ENCODE results near the gene CALML6.
"Not testable (repeated sequence)": the region's sequence is repeated elsewhere in the genome, so short reads cannot be mapped to it uniquely, and the experiment has no call there.

CALML6 gene

GRCh38 chr1:1926886-1927660 lies 12.0 kb downstream of the CALML6 start:
- DNase-seq, result no peak

- no peak for DNase-seq
Measured at GRCh38 chr1:1927751-1928150, 12.7 kb downstream of the CALML6 start.

DNA sequence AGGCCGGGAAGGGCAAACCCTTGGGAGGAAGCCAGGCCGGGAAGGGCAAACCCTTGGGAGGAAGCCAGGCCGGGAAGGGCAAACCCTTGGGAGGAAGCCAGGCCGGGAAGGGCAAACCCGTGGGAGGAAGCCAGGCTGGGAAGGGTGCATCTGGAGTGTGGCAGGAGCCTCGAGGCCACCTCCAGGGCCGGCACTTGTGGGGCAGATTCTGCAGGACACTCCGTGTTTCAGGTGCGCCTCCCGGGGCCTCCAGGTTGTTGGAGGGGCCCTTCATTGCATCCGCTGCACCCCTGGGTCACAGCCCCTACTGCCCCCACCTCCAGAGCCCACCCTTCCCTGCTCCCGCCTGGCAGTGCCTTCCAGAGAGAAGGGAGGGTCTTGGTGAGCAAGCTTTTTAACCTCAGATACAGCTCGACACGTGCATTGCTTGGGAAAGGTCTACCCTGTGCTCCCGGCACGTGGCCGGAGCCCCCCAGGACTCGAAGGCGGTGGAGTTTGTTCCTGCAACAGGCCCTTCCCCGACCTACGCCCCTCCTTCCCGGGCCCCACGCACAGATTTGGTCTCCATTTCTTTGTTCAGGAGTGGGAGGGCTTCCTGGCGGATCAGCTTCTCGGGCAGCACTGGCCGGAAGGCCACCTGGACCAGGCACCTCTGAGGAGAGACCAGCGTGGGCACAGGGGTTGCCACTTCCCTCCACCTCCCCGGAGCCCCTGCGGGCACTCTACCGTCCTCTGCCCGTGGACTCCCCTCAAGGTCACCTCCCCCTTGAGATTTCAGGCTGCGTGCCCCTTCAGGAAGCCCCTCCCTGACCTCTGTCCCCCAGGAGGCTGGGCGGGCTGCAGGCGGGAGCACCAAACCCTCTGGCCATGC lies 13.4 kb downstream of the CALML6 start:
- no peak for DNase-seq

DNA sequence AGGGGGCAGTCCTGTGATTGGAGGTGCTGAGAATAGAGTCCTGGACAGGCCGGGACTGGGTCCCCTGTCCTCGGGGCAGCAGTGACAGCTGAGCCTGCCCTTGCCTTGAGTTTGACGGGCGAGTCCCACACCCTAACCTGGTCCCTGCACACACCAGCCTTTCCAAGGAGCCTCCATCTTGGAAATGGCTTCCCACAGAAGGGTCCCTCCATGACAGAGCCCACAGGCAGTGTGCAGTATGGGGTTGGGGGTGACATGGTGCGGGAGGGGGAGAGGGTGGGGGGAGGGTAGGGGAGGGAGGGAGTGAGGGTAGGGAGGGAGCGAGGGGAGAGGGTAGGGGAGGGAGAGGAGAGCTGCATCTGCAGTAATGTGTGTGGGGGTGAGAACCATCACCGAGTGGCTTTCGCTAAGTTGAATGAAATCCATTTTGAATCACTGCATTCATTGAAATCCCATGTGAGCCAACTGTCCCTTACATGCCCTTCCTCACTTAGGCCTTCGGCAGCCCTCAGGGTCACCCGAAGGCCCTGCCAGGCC lies 14.1 kb downstream of the CALML6 start:
- no peak for DNase-seq

- no peak for DNase-seq
Measured at GRCh38 chr1:1929639-1930545, 14.8 kb downstream of the CALML6 start.

- DNase-seq, result not testable (repeated sequence)
Measured at GRCh38 chr1:1934848-1935247, 19.8 kb downstream of the CALML6 start.

DNA sequence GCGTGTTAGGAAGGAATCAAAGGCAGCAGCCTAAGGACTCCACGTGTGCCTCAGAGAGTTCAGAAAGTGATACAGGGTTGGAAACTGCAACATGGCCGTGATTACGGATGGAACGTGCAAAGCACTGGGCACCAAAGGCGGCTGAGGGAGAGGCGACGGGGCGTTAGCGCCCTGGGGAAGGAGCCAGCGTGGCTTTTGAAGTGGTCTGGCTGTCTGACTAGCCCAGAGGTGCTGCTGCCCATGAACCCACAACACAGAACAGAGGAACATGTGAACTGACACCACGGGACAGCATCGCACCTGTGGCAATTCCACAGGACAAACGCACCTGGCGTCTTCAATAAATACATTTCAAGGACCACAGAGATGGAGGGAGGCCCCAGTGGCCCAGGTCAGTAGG lies 22.0 kb downstream of the CALML6 start:
- DNase-seq, result no peak

- no peak for DNase-seq
Measured at GRCh38 chr1:1937549-1938275, 22.7 kb downstream of the CALML6 start.

- no peak for DNase-seq
Measured at GRCh38 chr1:1938276-1938573, 23.2 kb downstream of the CALML6 start.

- no peak for DNase-seq
Measured at GRCh38 chr1:1938613-1939295, 23.7 kb downstream of the CALML6 start.

GRCh38 chr1:1939296-1940122 lies 24.4 kb downstream of the CALML6 start:
- DNase-seq, result no peak

GRCh38 chr1:1940123-1940425 lies 25.0 kb downstream of the CALML6 start:
- no peak for DNase-seq

DNA sequence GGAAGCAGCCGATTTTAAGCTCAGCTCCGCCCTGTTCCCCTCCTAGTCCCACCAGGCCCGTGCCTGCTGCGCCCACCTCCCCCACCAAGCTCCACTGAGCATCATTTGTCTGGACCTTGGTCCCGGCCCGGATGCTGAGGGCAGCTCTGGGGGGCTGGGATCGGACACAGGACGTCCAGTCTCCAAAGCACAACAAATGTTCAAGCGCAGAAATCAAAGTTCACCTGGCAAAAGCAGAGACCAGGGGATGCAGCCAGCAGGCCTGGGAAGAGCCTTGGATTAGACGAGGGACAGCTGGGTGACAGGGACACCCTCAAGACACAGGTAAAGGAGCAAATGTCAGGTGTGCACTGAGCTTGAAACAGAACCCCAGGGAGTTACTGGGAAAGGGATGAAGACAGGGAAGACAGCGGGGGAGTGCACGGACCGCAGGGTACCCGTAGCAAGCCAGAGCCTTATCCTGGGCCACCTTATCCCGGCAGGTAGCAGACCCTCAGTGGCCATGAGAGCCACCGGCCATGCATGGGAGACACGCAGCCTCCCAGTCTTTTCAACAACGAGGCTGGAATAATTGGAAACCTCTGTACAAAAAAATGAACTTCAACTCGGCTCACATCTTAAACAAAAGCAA lies 26.3 kb downstream of the CALML6 start:
- no peak for DNase-seq

- DNase-seq, result no peak
Measured at GRCh38 chr1:1941868-1942752, 27.1 kb downstream of the CALML6 start.

GRCh38 chr1:1942753-1943656 lies 27.9 kb downstream of the CALML6 start:
- no peak for DNase-seq

- DNase-seq, result peak; percentile 32
Measured at GRCh38 chr1:1943834-1944570, 28.9 kb downstream of the CALML6 start.

- DNase-seq, result no peak
Measured at GRCh38 chr1:1945782-1946393, 30.8 kb downstream of the CALML6 start.

Measured in stimulated activated naive CD4-positive, alpha-beta T cell treated with Interleukin-2 at 50 U/mL for 16 hours (primary cell).